ENCODE results near the gene AXIN2.

DNA sequence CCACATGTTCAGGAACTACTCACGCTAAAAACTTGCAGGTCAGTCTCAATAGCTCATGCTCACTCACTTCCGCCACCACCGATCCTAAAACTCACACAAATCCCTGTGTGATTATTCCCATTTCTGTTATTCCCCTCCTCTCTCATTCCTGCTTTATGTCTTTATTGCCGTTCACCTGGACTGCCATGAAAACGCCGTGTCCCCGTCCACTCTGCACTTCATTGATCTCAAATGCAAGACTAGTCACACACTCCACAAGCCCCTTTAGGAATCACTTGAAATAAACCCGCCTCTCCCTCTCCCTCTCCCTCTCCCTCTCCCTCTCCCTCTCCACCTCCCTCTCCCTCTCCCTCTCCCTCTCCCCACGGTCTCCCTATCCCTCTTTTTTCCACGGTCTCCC lies 78.0 kb downstream of the AXIN2 start:
- TF ChIP-seq, protein P1, sequence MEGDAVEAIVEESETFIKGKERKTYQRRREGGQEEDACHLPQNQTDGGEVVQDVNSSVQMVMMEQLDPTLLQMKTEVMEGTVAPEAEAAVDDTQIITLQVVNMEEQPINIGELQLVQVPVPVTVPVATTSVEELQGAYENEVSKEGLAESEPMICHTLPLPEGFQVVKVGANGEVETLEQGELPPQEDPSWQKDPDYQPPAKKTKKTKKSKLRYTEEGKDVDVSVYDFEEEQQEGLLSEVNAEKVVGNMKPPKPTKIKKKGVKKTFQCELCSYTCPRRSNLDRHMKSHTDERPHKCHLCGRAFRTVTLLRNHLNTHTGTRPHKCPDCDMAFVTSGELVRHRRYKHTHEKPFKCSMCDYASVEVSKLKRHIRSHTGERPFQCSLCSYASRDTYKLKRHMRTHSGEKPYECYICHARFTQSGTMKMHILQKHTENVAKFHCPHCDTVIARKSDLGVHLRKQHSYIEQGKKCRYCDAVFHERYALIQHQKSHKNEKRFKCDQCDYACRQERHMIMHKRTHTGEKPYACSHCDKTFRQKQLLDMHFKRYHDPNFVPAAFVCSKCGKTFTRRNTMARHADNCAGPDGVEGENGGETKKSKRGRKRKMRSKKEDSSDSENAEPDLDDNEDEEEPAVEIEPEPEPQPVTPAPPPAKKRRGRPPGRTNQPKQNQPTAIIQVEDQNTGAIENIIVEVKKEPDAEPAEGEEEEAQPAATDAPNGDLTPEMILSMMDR (IDR thresholded peaks at IDR 0.05; ENCODE audit: insufficient read depth, low read length): no peak
- TF ChIP-seq POLR2AphosphoS5 (IDR thresholded peaks at IDR 0.05; ENCODE audit: low read depth): no peak
- no peak for TF ChIP-seq GABPA (IDR thresholded peaks at IDR 0.05; ENCODE audit: low read depth)
- TF ChIP-seq, protein P2, sequence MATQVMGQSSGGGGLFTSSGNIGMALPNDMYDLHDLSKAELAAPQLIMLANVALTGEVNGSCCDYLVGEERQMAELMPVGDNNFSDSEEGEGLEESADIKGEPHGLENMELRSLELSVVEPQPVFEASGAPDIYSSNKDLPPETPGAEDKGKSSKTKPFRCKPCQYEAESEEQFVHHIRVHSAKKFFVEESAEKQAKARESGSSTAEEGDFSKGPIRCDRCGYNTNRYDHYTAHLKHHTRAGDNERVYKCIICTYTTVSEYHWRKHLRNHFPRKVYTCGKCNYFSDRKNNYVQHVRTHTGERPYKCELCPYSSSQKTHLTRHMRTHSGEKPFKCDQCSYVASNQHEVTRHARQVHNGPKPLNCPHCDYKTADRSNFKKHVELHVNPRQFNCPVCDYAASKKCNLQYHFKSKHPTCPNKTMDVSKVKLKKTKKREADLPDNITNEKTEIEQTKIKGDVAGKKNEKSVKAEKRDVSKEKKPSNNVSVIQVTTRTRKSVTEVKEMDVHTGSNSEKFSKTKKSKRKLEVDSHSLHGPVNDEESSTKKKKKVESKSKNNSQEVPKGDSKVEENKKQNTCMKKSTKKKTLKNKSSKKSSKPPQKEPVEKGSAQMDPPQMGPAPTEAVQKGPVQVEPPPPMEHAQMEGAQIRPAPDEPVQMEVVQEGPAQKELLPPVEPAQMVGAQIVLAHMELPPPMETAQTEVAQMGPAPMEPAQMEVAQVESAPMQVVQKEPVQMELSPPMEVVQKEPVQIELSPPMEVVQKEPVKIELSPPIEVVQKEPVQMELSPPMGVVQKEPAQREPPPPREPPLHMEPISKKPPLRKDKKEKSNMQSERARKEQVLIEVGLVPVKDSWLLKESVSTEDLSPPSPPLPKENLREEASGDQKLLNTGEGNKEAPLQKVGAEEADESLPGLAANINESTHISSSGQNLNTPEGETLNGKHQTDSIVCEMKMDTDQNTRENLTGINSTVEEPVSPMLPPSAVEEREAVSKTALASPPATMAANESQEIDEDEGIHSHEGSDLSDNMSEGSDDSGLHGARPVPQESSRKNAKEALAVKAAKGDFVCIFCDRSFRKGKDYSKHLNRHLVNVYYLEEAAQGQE (IDR thresholded peaks at IDR 0.05; ENCODE audit: insufficient replicate concordance, low read depth): no peak
